Fibroblast of lung (primary cell): Measurements from ENCODE around the gene AGA. TPM values are rescaled to one million over a fixed set of nuclear protein-coding genes. Genes with fewer than 3 reads are reported as not detected.

Experiments
- DNase-seq, 2 donors: peaks; one replicate each; pipeline versions ENCODE4 v3.0.0 to v3.0.0-alpha.2; 2010; ENCODE audit warnings: low read depth in 2 of 2
- H2AFZ ChIP-seq: 2 replicates; pipeline ENCODE4 v1.5.1; 2012; ENCODE audit warnings: low read length, control low read depth, inconsistent platforms
- H3K27ac ChIP-seq: 2 replicates; pipeline ENCODE4 v1.5.1; 2011; ENCODE audit warnings: low read length, control low read depth; ENCODE audit not compliant: insufficient read depth
- H3K27me3 ChIP-seq: 2 replicates; pipeline ENCODE4 v1.5.1; 2011; ENCODE audit warnings: mild to moderate bottlenecking, low read length; ENCODE audit not compliant: control insufficient read depth, insufficient read depth
- H3K36me3 ChIP-seq: 2 replicates; pipeline ENCODE4 v1.5.1; 2011; ENCODE audit warnings: low read length; ENCODE audit not compliant: control insufficient read depth, insufficient read depth
- H3K4me1 ChIP-seq: 2 replicates; pipeline ENCODE4 v1.5.1; 2011; ENCODE audit warnings: low read length; ENCODE audit not compliant: control insufficient read depth, insufficient read depth; ENCODE audit errors: extremely low read depth
- H3K4me2 ChIP-seq: 2 replicates; pipeline ENCODE4 v1.5.1; 2011; ENCODE audit warnings: low read length, control low read depth; ENCODE audit not compliant: insufficient read depth; ENCODE audit errors: extremely low read depth
- H3K4me3 ChIP-seq, 4 experiments: fragments of 200-600 bp in 1 of 4; sonication (generic) in 1 of 4; replicated peaks in 1 of 4; 2 replicates each; pipeline ENCODE4 v1.5.1; 2011 to 2016; ENCODE audit warnings: low read length in 4 of 4, low read depth in 3 of 4, mild to moderate bottlenecking in 3 of 4, control low read depth in 2 of 4, inconsistent platforms in 1 of 4, mixed read lengths in 1 of 4; ENCODE audit not compliant: insufficient read depth in 1 of 4; ENCODE audit errors: control extremely low read depth in 1 of 4
- H3K79me2 ChIP-seq: 2 replicates; pipeline ENCODE4 v1.5.1; 2012; ENCODE audit warnings: mild to moderate bottlenecking, low read length, inconsistent platforms; ENCODE audit not compliant: control insufficient read depth, insufficient read depth
- H3K9ac ChIP-seq: 2 replicates; pipeline ENCODE4 v1.5.1; 2011; ENCODE audit warnings: mild to moderate bottlenecking, low read length, control low read depth; ENCODE audit not compliant: insufficient read depth
- H3K9me3 ChIP-seq: 2 replicates; pipeline ENCODE4 v1.5.1; 2012; ENCODE audit warnings: low read depth, low read length; ENCODE audit not compliant: control insufficient read depth, insufficient read depth
- H4K20me1 ChIP-seq: 2 replicates; pipeline ENCODE4 v1.5.1; 2011; ENCODE audit warnings: low read length; ENCODE audit not compliant: control insufficient read depth, insufficient read depth; ENCODE audit errors: extremely low read depth
- CTCF ChIP-seq, 2 donors: IDR thresholded peaks in 1 of 2; conservative IDR thresholded peaks in 1 of 2; 1 replicate in 1 of 2; 2 replicates in 1 of 2; pipeline ENCODE4 v1.5.1; 2011 to 2012; ENCODE audit warnings: low read length in 2 of 2, control low read depth in 1 of 2, inconsistent platforms in 1 of 2, low read depth in 1 of 2, mild to moderate bottlenecking in 1 of 2
- EZH2 ChIP-seq: IDR thresholded peaks from 2 replicates; pipeline ENCODE4 v1.5.1; 2012; ENCODE audit warnings: low read length, control low read depth, mild to moderate bottlenecking; ENCODE audit errors: missing control alignments
- polyA plus RNA-seq, 2 donors: library from polyadenylated mRNA; depleted of rRNA in 1 of 2; stranded (reverse) in 1 of 2; unstranded in 1 of 2; fragments of >200 nt; gene quantifications; 2 replicates each; pipeline ENCODE4 v1.2.1, GENCODE V29; 2011 to 2012; ENCODE audit warnings: missing spikeins in 1 of 2
- total RNA-seq: library from RNA; depleted of rRNA; stranded (reverse); fragments of >200 nt; gene quantifications from 2 replicates; pipeline ENCODE4 v1.2.1, GENCODE V29; 2014

The AGA gene
- total and polyA plus RNA-seq, 2 donors (not counting 1 experiment from before 2014, with no cell fraction given) = 39.5 to 61.8 TPM

GRCh38 chr4:177410566-177410965 lies 31.7 kb downstream of the AGA start:
- no peak overlapping the region for H3K9ac ChIP-seq
- no peaks in the 10 kb centered on the region for H3K27me3 ChIP-seq
- no peaks in the 10 kb centered on the region for H4K20me1 ChIP-seq
- H3K9me3 ChIP-seq = no peaks in the 10 kb centered on the region
- no peak for DNase-seq
- no peaks in the 10 kb centered on the region for H3K79me2 ChIP-seq
- H3K4me1 ChIP-seq = no peaks in the 10 kb centered on the region
- H3K4me2 ChIP-seq = no peak overlapping the region
- H3K4me3 ChIP-seq = no peak overlapping the region
- no peak overlapping the region for H2AFZ ChIP-seq
- no peak for TF ChIP-seq CTCF (conservative IDR thresholded peaks at IDR 0.05 in 1 of 2, IDR thresholded peaks at IDR 0.05 in 1 of 2; ENCODE audit: low read depth in 1 of 2, low read length in 2 of 2)
- TF ChIP-seq EZH2 = no peak
- H3K27ac ChIP-seq = no peak overlapping the region
- no peaks in the 10 kb centered on the region for H3K36me3 ChIP-seq

- H3K4me3 ChIP-seq = no peak overlapping the region
- TF ChIP-seq EZH2 = no peak
- TF ChIP-seq CTCF (conservative IDR thresholded peaks at IDR 0.05 in 1 of 2, IDR thresholded peaks at IDR 0.05 in 1 of 2; ENCODE audit: low read depth in 1 of 2, low read length in 2 of 2) = no peak
- H3K9ac ChIP-seq = no peak overlapping the region
- no peak for DNase-seq
- no peaks in the 10 kb centered on the region for H3K36me3 ChIP-seq
- no peaks in the 10 kb centered on the region for H4K20me1 ChIP-seq
- H3K4me2 ChIP-seq = no peak overlapping the region
- no peaks in the 10 kb centered on the region for H3K79me2 ChIP-seq
- no peak overlapping the region for H2AFZ ChIP-seq
- no peaks in the 10 kb centered on the region for H3K27me3 ChIP-seq
- no peaks in the 10 kb centered on the region for H3K9me3 ChIP-seq
- no peaks in the 10 kb centered on the region for H3K4me1 ChIP-seq
- no peak overlapping the region for H3K27ac ChIP-seq
Measured at GRCh38 chr4:177408023-177408422, 34.2 kb downstream of the AGA start.

- Histone ChIP-seq H3K9me3 (no peaks in the 10 kb centered on the region), H3K27ac (no peak overlapping the region), H2AFZ (no peak overlapping the region), H3K4me3 (no peak overlapping the region), H3K4me2 (no peak overlapping the region), H3K9ac (no peak overlapping the region), H3K4me1 (no peaks in the 10 kb centered on the region), H4K20me1 (no peaks in the 10 kb centered on the region), H3K79me2 (no peaks in the 10 kb centered on the region), H3K27me3 (no peaks in the 10 kb centered on the region), H3K36me3 (no peaks in the 10 kb centered on the region)
- TF ChIP-seq EZH2 = no peak
- DNase-seq = peak in 1 of 2 donors; percentile 44
Measured at GRCh38 chr4:177405508-177405907, 36.7 kb downstream of the AGA start.
